ENCODE measurements around the gene UPF1. TPM values are rescaled to one million over a fixed set of nuclear protein-coding genes. Genes with fewer than 3 reads are reported as not detected.
"Not testable (repeated sequence)": the region's sequence is repeated elsewhere in the genome, so short reads cannot be mapped to it uniquely, and the experiment has no call there.

UPF1 gene
- polyA plus RNA-seq, 1 donor, result 52.3 TPM

GRCh38 chr19:18905513-18906236 lies 73.9 kb downstream of the UPF1 start:
- DNase-seq, result no peak
- Histone ChIP-seq H3K4me1 (ENCODE audit: control insufficient read depth, insufficient read depth, low read length) (no peaks in the 10 kb centered on the region), H3K9me3 (ENCODE audit: control insufficient read depth, low read depth, low read length) (peaks cover 6% of the 10 kb centered on the region), H3K27me3 (ENCODE audit: control insufficient read depth, insufficient read depth, low read length) (no peaks in the 10 kb centered on the region), H3K4me3 (ENCODE audit: low read length) (no peak overlapping the region), H3K36me3 (ENCODE audit: control insufficient read depth, insufficient read depth, low read length) (peaks cover 70% of the 10 kb centered on the region), H3K27ac (ENCODE audit: low read length) (no peak overlapping the region)
- no CpG with 5 or more reads among the region's 26 CpGs for WGBS (ENCODE audit: insufficient coverage, low lambda C conversion rate)

- Histone ChIP-seq H3K4me1 (ENCODE audit: control insufficient read depth, insufficient read depth, low read length) (no peaks in the 10 kb centered on the region), H3K4me3 (ENCODE audit: low read length) (no peak overlapping the region), H3K9me3 (ENCODE audit: control insufficient read depth, low read depth, low read length) (peaks cover 2% of the 10 kb centered on the region), H3K27ac (ENCODE audit: low read length) (no peak overlapping the region), H3K27me3 (ENCODE audit: control insufficient read depth, insufficient read depth, low read length) (no peaks in the 10 kb centered on the region), H3K36me3 (ENCODE audit: control insufficient read depth, insufficient read depth, low read length) (peaks cover 69% of the 10 kb centered on the region)
- DNase-seq, result no peak
- WGBS (ENCODE audit: insufficient coverage, low lambda C conversion rate), result no CpG with 5 or more reads among the region's 36 CpGs
Measured at GRCh38 chr19:18906605-18907519, 75.1 kb downstream of the UPF1 start.

GRCh38 chr19:18908917-18909619 lies 77.3 kb downstream of the UPF1 start:
- no peaks in the 10 kb centered on the region for H3K4me1 ChIP-seq (ENCODE audit: control insufficient read depth, insufficient read depth, low read length)
- DNase-seq, result no peak
- H3K9me3 ChIP-seq (ENCODE audit: control insufficient read depth, low read depth, low read length), result peaks cover 2% of the 10 kb centered on the region
- H3K27me3 ChIP-seq (ENCODE audit: control insufficient read depth, insufficient read depth, low read length), result no peaks in the 10 kb centered on the region
- peaks cover 79% of the 10 kb centered on the region for H3K36me3 ChIP-seq (ENCODE audit: control insufficient read depth, insufficient read depth, low read length)
- H3K27ac ChIP-seq (ENCODE audit: low read length), result no peak overlapping the region
- WGBS (ENCODE audit: insufficient coverage, low lambda C conversion rate), result no CpG with 5 or more reads among the region's 17 CpGs
- no peak overlapping the region for H3K4me3 ChIP-seq (ENCODE audit: low read length)

GRCh38 chr19:18910010-18910409 lies 78.3 kb downstream of the UPF1 start:
- peaks cover 74% of the 10 kb centered on the region for H3K36me3 ChIP-seq (ENCODE audit: control insufficient read depth, insufficient read depth, low read length)
- DNase-seq, result no peak
- H3K4me1 ChIP-seq (ENCODE audit: control insufficient read depth, insufficient read depth, low read length), result no peaks in the 10 kb centered on the region
- no peaks in the 10 kb centered on the region for H3K27me3 ChIP-seq (ENCODE audit: control insufficient read depth, insufficient read depth, low read length)
- no peak overlapping the region for H3K4me3 ChIP-seq (ENCODE audit: low read length)
- H3K9me3 ChIP-seq (ENCODE audit: control insufficient read depth, low read depth, low read length), result peaks cover 2% of the 10 kb centered on the region
- no CpG with 5 or more reads among the region's 10 CpGs for WGBS (ENCODE audit: insufficient coverage, low lambda C conversion rate)
- H3K27ac ChIP-seq (ENCODE audit: low read length), result no peak overlapping the region

GRCh38 chr19:18910801-18911436 lies 79.2 kb downstream of the UPF1 start:
- H3K9me3 ChIP-seq (ENCODE audit: control insufficient read depth, low read depth, low read length), result peaks cover 2% of the 10 kb centered on the region
- no peak for DNase-seq
- no peaks in the 10 kb centered on the region for H3K4me1 ChIP-seq (ENCODE audit: control insufficient read depth, insufficient read depth, low read length)
- H3K27me3 ChIP-seq (ENCODE audit: control insufficient read depth, insufficient read depth, low read length), result no peaks in the 10 kb centered on the region
- no CpG with 5 or more reads among the region's 19 CpGs for WGBS (ENCODE audit: insufficient coverage, low lambda C conversion rate)
- peaks cover 72% of the 10 kb centered on the region for H3K36me3 ChIP-seq (ENCODE audit: control insufficient read depth, insufficient read depth, low read length)
- H3K27ac ChIP-seq (ENCODE audit: low read length), result no peak overlapping the region
- no peak overlapping the region for H3K4me3 ChIP-seq (ENCODE audit: low read length)

- Histone ChIP-seq H3K4me3 (ENCODE audit: low read length) (no peak overlapping the region), H3K4me1 (ENCODE audit: control insufficient read depth, insufficient read depth, low read length) (peaks cover 3% of the 10 kb centered on the region), H3K27ac (ENCODE audit: low read length) (no peak overlapping the region), H3K9me3 (ENCODE audit: control insufficient read depth, low read depth, low read length) (no peaks in the 10 kb centered on the region), H3K27me3 (ENCODE audit: control insufficient read depth, insufficient read depth, low read length) (no peaks in the 10 kb centered on the region), H3K36me3 (ENCODE audit: control insufficient read depth, insufficient read depth, low read length) (peaks cover 55% of the 10 kb centered on the region)
- no CpG with 5 or more reads among the region's 14 CpGs for WGBS (ENCODE audit: insufficient coverage, low lambda C conversion rate)
- no peak for DNase-seq
Measured at GRCh38 chr19:18912933-18913332, 81.2 kb downstream of the UPF1 start.

GRCh38 chr19:18913466-18913865 lies 81.7 kb downstream of the UPF1 start:
- Histone ChIP-seq H3K27me3 (ENCODE audit: control insufficient read depth, insufficient read depth, low read length) (no peaks in the 10 kb centered on the region), H3K4me1 (ENCODE audit: control insufficient read depth, insufficient read depth, low read length) (peaks cover 3% of the 10 kb centered on the region), H3K9me3 (ENCODE audit: control insufficient read depth, low read depth, low read length) (no peaks in the 10 kb centered on the region), H3K36me3 (ENCODE audit: control insufficient read depth, insufficient read depth, low read length) (peaks cover 52% of the 10 kb centered on the region), H3K27ac (ENCODE audit: low read length) (no peak overlapping the region), H3K4me3 (ENCODE audit: low read length) (no peak overlapping the region)
- DNase-seq, result no peak
- WGBS (ENCODE audit: insufficient coverage, low lambda C conversion rate), result no CpG with 5 or more reads among the region's 5 CpGs

GRCh38 chr19:18915639-18916038 lies 83.9 kb downstream of the UPF1 start:
- DNase-seq, result peak in 1 of 2 donors; percentile 29
- H3K36me3 ChIP-seq (ENCODE audit: control insufficient read depth, insufficient read depth, low read length), result peaks cover 39% of the 10 kb centered on the region
- WGBS (ENCODE audit: insufficient coverage, low lambda C conversion rate), result no CpG with 5 or more reads among the region's 5 CpGs

GRCh38 chr19:18917593-18917992 lies 85.8 kb downstream of the UPF1 start:
- H3K27ac ChIP-seq (ENCODE audit: low read length); H3K4me1 ChIP-seq (ENCODE audit: control insufficient read depth, insufficient read depth, low read length); DNase-seq; H3K27me3 ChIP-seq (ENCODE audit: control insufficient read depth, insufficient read depth, low read length); H3K4me3 ChIP-seq (ENCODE audit: low read length); H3K9me3 ChIP-seq (ENCODE audit: control insufficient read depth, low read depth, low read length): not testable (repeated sequence)
- WGBS (ENCODE audit: insufficient coverage, low lambda C conversion rate), result no CpG with 5 or more reads among the region's 9 CpGs
- peaks cover 44% of the 10 kb centered on the region for H3K36me3 ChIP-seq (ENCODE audit: control insufficient read depth, insufficient read depth, low read length)

More at GRCh38 chr19:18915639-18916038, 83.9 kb downstream of the UPF1 start:
- H3K4me1 ChIP-seq (ENCODE audit: control insufficient read depth, insufficient read depth, low read length), result peaks cover 8% of the 10 kb centered on the region
- no peak overlapping the region for H3K4me3 ChIP-seq (ENCODE audit: low read length)
- H3K27ac ChIP-seq (ENCODE audit: low read length), result no peak overlapping the region
- H3K27me3 ChIP-seq (ENCODE audit: control insufficient read depth, insufficient read depth, low read length), result no peaks in the 10 kb centered on the region
- no peaks in the 10 kb centered on the region for H3K9me3 ChIP-seq (ENCODE audit: control insufficient read depth, low read depth, low read length)

Data from large intestine (tissue), 3 donors.